NCI-H187 (cell line): ENCODE data around the gene SPEF1.
"Not testable (repeated sequence)": the region's sequence is repeated elsewhere in the genome, so short reads cannot be mapped to it uniquely, and the experiment has no call there.

ENCODE experiments used
- DNase-seq, 2 experiments: peaks; one replicate each; lab custom pipeline; 2025; lab: John Stamatoyannopoulos, UW

Gene SPEF1, protein sequence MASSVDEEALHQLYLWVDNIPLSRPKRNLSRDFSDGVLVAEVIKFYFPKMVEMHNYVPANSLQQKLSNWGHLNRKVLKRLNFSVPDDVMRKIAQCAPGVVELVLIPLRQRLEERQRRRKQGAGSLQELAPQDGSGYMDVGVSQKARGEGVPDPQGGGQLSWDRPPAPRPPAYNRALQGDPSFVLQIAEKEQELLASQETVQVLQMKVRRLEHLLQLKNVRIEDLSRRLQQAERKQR

DNA sequence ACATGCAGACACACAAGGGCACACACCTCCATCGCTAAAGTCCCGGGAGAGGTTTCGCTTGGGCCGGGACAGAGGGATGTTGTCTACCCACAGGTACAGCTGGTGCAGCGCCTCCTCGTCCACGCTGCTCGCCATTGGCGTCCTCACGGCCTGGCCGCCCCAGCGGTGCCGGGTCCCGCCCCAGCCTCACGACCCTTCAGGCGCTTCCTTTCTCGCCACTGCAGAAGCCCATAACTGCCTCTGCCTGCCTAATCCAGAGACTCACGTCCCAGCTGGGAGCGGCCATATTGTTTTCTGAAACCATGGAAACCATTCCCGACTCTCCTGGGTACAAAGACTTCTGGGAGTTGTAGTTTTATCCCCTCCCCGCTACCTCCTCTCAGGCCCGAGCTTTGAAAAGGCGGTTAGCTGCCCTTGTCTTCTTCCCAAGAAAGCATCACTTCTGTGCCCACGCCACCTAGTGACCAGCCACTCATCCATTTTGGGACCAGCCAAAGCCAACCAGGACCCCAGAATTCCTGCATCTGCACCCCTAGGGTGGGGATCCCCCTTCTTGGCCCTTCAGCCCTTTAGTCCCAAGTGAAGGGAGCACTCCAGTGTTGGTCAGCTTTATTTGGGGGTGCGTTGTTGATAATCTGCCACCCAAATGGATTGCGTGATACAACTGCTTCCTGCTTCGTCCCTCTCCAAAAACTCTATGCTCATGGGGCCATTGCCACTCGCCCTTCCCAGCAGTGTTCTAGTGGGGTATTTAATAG lies at the start of gene SPEF1:
Gene SPEF1, minus strand, starts transcription at position 296 of the 758 bp plus-strand sequence. Its CDS starts 161 bp downstream, at position 135.
- DNase-seq, result peak; percentile 67 to 90

DNA sequence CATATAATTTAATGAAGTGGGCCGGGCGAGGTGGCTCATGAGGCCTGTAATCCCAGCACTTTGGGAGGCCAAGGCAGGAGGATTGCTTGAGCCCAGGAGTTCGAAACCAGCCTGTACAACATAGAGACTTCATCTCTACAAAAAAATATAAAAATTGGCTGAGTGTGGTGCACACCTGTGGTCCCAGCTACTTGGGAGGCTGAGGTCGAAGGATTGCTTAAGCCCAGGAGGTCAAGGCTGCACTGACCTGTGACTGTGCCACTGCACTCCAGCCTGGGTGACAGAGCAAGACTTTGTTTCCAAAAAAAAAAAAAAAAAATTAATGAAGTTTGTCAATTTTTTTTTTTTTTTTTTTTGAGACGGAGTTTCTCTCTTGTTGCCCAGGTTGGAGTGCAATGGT lies 48.6 kb upstream of the SPEF1 start:
- DNase-seq, result not testable (repeated sequence)

DNA sequence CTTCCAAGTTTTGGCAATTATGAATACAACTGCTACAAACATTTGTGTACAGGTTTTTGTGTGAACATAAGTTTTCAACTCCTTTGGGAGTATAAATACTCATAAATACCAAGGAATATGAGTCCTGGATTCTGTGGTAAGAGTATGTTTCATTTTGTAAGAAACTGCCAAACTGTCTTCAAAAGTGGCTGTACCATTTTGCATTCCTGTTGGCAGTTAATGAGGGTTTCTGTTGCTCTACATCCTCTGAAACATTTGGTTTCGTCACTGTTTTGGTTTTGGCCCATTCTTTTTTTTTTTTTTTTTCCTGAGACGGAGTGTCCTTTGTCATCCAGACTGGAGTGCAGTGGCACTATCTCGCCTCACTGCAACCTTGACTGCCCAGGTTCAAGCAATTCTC lies 47.5 kb upstream of the SPEF1 start:
- DNase-seq, result no peak

DNA sequence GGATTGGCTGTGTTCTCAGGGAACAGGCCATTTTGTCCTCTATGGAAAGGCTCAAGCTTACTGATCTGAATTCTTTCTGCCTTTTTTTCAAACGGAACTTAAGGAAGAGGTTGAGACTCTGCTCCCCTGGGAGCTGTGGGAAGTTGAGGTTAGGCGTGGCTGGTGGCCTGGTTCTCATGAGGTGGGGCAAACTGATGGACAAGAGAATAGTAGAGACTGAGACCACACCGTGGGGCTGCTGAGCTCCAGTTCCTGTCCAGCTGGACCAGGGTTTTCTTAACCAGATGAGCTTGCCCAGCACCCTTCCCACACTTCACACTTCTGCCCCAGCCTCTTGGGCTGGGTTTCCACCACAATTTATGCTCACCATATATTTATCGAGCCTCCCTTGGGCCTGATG lies 45.2 kb upstream of the SPEF1 start:
- DNase-seq, result no peak

DNA sequence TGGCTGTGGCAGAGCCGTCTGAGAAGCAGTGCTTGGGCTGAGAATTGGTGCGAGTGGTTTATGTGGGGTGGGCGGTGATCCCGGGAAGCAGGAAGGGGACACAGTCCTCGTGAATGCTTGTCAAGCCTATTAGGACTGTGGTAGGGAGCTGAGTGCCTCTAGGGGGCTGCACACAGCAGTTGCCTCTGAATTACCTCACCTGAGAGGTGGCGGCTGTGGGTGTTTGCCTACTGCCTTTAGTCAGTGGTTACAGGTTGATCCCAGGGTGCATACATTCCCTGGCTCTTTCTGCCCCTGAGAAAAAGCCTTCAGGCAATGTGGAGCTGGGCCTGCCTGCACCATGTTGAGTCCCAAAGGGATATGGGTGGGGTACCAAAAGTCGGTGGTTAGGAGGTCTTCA lies 44.3 kb upstream of the SPEF1 start:
- no peak for DNase-seq

DNA sequence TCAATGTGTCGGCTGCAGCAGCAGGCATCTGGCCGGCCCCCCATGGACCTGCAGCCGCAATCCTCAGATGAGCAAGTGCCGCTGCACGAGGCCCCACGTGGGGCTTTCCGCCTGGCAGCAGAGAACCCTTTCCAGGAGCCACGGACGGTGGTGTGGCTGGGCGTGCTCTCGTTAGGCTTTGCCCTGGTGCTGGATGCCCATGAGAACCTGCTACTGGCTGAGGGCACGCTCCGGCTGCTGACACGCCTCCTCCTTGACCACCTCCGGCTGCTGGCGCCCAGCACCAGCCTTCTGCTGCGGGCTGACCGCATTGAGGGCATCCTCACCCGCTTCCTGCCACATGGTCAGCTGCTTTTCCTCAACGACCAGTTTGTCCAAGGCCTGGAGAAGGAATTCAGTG lies 42.6 kb upstream of the SPEF1 start:
- DNase-seq, result no peak

DNA sequence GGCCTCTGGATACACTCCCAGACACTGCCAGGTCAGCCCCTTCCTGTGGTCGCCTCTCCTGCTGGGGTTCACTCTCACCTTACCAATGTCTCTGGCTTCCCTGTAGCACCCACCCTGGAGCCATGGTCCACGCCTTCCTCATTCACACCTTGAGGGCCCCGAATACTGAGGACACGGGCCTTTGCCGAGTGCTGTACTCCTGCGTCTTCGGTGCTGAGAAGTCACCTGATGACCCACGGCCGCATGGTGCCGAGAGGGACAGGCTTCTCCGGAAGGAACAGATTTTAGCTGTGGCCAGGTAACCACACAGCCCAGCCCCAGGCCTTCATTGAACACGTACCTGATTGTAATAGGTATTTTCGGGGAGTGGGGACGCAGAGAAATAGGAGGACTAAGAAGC lies 40.7 kb upstream of the SPEF1 start:
- no peak for DNase-seq

DNA sequence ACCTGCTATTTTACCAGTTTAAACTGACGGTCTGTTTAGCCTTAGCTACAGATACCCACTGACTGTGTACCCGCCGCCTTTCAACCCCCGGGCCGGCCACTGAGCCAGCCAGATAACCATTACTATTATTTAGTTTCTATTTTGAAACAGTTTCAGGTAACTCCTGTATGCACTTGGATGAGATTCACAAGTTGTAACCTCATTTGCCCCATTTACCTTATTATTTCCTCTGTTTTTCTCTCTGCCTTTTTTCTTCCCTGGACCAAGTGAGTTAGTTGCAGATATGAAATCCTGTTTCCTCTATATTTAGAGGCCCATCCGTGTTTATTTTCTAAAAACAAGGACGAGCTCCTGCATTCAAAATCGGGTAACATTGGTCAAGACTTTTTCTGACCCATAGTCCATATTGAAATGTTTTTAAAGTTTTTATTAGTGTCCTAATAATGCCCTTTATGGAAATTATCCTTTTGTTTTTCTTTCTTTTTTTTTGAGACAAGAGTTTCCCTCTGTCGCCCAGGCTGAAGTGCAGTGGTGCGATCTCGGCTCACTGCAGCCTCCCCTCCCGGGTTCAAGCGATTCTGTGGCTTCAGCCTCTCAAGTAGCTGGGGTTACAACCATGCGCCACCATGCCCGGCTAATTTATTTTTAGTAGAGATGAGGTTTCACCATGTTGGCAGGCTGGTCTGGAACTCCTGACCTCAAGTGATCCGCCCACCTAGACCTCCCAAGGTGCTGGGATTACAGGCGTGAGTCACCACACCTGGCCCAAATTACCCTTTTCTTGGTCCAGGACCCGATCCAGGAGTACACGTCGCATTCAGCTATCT lies 39.9 kb upstream of the SPEF1 start:
- DNase-seq, result no peak

DNA sequence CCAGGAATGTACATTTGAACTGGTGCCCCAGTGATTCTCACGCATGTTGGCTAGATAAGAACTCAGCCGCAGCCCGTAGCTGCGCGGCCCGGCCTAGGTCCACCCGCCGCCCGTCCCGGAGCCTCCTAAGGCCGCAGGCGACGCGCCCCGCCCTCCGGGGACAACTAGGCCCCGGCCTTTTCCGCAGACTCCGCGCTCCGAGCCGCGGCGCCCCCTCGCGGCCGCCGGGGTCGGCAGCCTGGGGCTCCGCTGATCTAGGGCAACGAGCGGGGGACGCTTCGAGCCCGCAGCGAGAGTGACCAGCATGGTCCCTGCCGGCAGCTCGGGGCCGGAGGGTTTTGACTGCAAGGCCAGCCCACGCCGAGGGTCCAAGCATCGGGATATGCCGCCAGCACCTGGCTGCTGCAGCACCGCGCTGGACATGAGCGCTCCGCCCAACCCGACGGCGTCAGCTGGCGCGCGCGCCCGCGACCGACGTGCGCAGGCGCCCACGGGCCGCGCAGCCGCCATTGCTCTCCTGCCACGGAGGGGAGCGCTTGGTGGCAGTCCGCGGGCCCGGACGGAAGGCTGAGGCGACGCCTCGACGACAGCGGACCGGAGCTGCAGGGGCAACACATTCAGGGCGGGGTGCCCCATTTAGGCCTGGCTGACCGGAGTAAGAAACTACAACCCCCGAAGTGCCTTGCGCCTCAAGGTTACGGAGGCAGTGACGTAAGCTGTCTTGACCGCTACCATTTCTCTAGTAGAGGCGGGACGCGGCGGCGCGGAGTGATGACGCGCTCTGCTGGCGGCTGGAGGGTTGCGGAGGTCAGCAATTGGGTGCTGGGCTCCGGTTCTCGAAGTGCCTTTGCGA lies 39.0 kb upstream of the SPEF1 start, which contains the start of gene AP5S1:
Gene AP5S1, plus strand, starts transcription at position 500 of the 853 bp plus-strand sequence. CDS start 1,571 bp downstream, outside the sequence.
- DNase-seq, result peak; percentile 93 to 98

DNA sequence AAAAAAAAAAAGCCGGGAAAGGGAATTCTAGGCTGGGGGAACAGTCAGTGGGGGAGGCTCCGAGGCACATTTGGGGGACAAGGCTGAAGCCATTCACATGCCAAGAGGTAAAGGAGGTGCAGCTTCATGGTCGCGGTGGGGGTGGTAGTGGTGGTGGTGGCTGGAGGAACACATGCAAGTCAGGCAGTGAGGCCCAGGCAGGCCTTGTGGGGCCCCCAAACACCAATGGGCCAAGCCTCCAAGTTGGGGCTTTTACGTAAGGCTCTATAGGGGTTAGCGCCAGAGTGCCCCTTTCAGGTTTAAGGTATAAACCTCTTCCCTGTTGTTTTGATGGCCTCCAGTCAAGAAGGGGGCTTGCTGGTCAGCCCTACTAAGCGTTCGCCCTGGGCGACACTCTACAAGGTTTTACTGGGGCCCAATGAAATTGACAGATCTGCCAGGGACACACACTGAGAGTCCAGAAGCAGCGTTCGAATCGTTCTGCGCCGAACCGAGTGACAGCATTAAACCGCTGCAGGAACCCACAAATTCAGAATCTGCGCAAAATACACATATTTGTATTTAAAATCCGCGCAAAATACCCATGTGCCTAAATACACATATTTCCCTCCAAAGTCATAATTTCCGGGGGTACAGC lies 38.3 kb upstream of the SPEF1 start:
- no peak for DNase-seq

DNA sequence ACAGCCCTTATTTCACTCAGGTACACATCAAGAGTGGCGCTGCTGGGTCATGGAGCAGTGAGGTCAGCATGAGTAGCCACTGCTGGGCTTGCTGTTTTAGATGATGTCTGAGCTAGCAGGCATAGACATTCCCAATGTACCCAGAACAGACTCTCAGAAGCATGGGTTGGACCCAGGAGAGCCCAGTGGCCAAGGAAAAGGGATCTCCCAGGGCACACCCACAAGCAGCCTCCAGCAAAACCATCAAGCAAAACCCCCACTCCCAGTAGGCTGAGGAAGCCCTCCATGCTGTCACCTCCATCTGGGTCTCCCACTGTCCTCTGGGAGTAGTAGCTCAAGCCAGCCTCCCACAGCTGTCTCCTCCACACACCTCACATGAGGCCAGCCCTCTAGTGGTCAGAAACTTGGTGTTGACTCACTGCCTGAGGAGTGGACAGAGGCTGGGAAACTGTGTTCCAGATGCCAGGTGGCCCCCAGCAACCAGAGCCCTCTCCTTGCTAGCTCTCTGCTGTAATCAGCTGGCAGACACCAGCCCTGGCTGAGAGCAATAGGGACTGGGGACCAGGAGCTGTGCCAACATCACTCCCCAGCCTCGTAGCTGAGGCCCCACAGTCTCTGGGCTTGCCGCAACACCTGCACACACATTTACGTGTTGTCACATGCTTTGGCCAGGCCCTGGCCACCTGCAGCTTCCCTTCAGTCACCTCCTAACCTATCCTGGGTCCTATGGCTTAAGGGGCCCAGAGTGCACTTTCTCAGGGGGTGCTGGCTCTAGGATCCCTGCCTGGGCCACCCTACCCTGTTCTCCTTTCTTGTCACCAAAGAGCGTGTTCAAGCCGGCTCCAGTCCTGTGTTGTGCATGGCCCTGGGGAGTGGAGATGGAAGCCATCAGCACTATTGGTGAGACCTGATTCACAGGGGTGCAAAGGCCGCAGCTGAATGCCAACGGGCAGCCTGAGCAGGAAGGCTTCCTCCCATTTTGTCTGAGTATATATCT lies 37.2 kb upstream of the SPEF1 start:
- DNase-seq, result no peak

DNA sequence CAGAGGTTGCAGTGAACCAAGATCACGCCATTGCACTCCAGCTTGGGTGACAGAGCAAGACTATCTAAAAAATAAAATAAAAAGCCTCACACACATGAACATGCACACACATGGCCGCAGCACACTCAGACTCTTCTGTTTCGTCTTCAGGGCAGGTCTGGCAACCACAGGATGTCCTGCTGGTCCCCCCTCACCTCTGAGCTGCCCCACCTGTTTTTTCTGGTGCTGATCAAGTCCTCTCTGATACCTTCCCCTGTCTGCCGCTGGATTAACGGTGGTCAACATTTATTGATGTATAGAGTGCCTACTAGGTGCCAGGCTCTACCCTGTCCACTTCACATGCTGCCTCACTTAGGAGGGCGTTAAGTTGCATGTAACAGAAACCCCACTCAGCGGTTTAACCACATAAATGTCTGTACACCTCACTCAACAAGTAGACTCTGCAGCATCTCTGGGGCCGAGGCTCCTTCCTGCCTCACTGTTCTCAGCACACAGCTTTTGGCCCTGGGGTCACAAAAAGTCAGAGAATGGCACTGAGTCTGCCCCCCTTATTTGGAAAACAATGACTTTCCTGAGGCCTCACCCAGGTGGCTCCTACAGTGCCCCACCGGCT lies 34.6 kb upstream of the SPEF1 start:
- no peak for DNase-seq

DNA sequence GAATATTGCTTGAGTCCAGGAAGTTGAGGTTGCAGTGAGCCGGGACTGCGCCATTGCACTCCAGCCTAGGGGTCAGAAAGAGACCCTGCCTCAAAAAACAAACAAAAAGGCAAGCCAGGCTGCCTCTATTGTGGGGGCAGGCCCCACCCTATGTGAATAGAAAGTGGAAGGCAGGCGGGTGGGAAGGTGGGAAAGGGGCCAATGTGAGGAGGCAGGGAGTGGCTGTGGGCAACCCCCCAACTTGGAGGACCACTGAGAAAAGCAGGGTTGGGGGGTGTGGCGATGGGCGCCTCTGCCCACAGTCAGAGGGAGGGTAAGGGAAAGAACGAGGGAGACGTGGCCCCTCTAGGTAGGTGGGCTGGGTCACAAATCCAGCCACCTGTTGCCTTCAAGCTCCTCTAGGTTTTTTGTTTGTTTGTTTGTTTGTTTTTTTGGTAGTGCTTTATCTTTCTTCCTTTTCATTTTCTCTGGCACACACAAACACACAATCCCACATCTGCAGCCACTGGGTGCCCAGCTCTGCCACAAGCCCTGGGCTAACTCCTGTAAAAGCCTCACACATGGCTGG lies 33.8 kb upstream of the SPEF1 start:
- DNase-seq, result no peak

DNA sequence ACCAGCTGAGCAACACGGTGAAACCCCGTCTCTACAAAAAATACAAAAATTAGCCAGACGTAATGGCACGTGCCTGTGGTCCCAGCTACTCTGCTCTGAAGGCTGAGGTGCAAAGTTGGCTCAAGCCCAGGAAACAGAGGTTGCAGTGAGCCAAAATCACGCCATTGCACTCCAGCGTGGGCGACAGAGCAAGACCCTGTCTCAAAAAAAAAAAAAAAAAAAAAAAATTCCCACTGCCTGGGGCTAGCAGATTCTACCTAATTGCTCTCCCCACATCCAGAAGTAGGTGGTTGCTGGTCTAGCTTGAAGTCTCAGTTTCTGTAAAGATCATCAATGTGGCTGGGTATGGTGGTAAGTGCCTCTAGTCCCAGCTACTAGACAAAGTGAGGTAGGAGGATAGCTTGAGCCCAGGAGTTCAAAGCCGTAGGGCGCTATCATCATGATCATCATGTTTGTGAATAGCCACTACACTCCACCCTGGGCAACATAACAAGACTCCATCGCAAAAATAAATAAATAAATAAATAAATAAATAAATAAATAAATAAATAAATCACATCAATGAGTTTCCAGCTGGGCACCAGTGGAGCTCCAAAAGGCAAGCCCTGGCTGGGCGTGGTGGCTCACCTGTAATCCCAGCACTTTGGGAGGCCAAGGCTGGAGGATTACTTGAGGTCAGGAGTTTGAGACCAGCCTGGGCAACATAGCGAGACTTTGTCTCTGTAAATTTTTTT lies 32.8 kb upstream of the SPEF1 start:
- DNase-seq, result no peak

DNA sequence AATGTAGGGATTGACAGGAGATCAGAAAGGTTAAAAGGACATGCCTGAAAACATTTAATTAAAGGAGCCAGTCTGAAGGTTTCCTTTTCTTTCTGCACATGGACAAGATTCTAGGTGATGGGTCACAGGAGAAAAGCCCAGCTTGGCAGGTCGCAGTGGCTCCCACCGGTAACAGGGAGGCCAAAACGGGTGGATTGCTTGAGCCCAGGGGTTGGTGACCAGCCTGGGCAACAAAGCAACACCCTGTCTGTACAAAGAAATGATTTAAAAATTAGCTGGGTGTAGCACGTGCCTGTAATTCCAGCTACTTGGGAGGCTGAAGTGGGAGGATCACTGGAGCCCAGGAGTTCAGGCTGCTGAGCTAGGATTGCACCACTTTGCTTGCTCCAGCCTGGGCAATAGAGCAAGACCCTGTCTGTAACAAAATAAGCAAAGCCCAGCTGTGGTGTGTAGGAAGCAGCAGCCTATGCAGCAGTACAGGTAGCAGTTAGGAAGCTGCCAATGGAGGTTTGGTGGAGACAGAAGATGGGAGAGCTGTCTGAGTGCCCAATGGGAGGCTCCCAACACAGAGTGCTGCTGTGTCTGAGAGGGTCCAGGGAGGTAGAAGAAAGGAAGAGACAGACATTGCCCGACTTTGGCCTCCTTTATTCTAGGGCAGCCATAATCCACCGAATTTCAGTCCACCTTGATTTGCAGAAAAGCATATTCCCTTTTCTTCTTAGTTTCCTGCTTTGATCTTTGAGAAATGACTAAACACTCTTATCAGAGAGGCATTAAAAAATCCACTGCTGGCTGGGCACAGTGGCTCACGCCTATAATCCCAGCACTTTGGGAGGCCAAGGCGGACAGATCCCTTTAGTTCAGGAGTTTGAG lies 32.0 kb upstream of the SPEF1 start:
- DNase-seq, result no peak

DNA sequence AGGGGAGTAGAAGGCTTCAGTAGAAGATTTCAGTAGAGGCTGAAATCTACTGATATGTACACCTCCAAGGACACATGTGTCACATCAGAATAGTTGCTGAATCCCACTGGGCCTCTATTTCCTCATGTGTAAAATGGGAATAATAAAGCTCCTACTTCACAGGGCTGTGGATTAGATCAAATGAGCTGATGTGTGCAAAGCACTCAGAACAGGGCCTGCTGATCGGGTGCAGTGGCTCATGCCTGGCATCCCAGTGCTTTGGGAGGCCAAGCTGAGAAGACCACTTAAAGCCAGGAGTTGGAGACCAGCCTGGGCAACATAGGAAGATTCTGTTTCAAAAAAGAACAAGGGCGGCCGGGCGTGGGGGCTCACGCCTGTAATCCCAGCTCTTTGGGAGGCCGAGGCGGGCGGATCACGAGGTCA lies 31.0 kb upstream of the SPEF1 start:
- DNase-seq, result no peak

DNA sequence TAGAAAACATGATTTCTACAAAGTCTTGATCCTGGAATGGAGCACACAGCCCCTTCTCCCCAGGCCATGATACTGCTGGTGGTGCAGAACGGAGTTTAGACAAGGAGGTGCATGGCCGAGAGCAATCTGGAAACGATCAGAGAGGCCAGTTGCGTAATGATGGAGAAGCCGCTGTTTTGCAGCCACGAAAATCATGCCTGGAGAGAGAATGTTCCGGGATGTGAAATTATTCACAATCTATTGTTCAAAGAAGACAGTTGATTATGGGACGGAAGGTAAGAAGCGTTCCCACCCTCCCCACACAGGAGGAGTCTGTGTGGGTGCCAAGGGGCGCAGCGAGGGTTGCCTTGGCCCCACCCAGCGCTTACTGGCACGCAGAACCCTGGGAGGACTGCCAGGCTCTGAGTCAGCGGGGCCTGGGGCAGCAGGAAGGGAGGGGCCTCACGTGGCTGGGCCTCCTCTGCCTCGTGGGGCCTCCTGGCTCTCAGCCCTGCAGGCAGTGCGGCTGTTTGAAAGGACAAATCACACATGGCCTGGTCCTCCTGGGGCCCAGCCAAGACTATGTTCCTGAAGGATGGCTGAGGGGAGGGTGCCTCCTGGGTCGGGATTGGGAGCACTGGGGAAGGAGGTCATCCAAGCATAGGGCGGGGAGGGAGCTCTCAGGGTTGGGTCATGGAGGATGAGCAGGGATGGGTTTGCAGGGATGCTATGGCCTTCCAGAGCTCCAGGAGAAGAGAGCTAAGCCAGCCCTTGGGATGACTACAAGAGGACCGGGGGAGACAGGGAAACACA lies 30.4 kb upstream of the SPEF1 start:
- DNase-seq, result peak; percentile 60 to 72
